HepG2 (cell line): Measurements from ENCODE around the gene ACSF3. TPM values are rescaled to one million over a fixed set of nuclear protein-coding genes. Genes with fewer than 3 reads are reported as not detected.

Source experiments
- AGO2 ChIP-seq: fragments of 200-400 bp; formaldehyde crosslinking; optimal IDR thresholded peaks from 2 replicates; pipeline ENCODE3; 2017; ENCODE audit warnings: mild to moderate bottlenecking, low read depth, low read length, moderate library complexity
- ATF7 ChIP-seq, 2 experiments: fragments of 450-650 bp in 1 of 2; sonication (generic) in 1 of 2; formaldehyde crosslinking in 1 of 2; IDR thresholded peaks; 2 replicates each; pipeline versions ENCODE4 v1.4.0 to v1.6.1; 2016 to 2020; ENCODE audit warnings: antibody characterized with exemption in 1 of 2, mild to moderate bottlenecking in 1 of 2, missing genetic modification reagents in 1 of 2
- ATRX ChIP-seq: sonication (generic); formaldehyde crosslinking; IDR thresholded peaks from 2 replicates; pipeline ENCODE4 v1.4.0; 2020; ENCODE audit warnings: missing genetic modification reagents, borderline replicate concordance
- CSRNP1 ChIP-seq: sonication (generic); formaldehyde crosslinking; IDR thresholded peaks from 2 replicates; pipeline ENCODE4 v1.8.1; 2023; ENCODE audit warnings: mild to moderate bottlenecking, missing genetic modification reagents
- PPARG ChIP-seq: conservative IDR thresholded peaks from 2 replicates; pipeline ENCODE4 v1.6.1; 2016; ENCODE audit warnings: missing biosample characterization, missing genetic modification reagents
- TCF12 ChIP-seq, 2 experiments: fragments of 450-650 bp in 1 of 2; sonication (generic) in 1 of 2; formaldehyde crosslinking in 1 of 2; IDR thresholded peaks; 2 replicates each; pipeline versions ENCODE4 v1.6.1 to v1.8.0; 2017 to 2022; ENCODE audit warnings: antibody characterized with exemption in 1 of 2, mild to moderate bottlenecking in 1 of 2, missing genetic modification reagents in 1 of 2, moderate library complexity in 1 of 2
- TFDP1 ChIP-seq: IDR thresholded peaks from 2 replicates; pipeline ENCODE4 v1.6.1; 2016; ENCODE audit warnings: missing compliant biosample characterization, missing genetic modification reagents, borderline replicate concordance
- ZNF891 ChIP-seq: sonication (generic); formaldehyde crosslinking; IDR thresholded peaks from 2 replicates; pipeline ENCODE4 v1.5.0; 2020; ENCODE audit warnings: mild to moderate bottlenecking, missing genetic modification reagents
- ZSCAN20 ChIP-seq: sonication (generic); formaldehyde crosslinking; IDR thresholded peaks from 2 replicates; pipeline ENCODE4 v1.4.0; 2020; ENCODE audit warnings: missing genetic modification reagents, mild to moderate bottlenecking, borderline replicate concordance
- polyA plus RNA-seq, 8 experiments: library from polyadenylated mRNA; depleted of rRNA in 3 of 8; stranded (reverse) in 7 of 8; unstranded in 1 of 8; fragments of >200 nt; fragmentation: Illumina TruSeq in 4 of 8; extraction: Trizol in 4 of 8; gene quantifications; 2 replicates each; pipeline versions ENCODE4 v1.2.1 to v1.2.3, GENCODE V29; 2011 to 2016; ENCODE audit warnings: low read depth in 4 of 8, missing spikeins in 1 of 8, mixed read lengths in 1 of 8; ENCODE audit not compliant: insufficient read depth in 1 of 8
- total RNA-seq, 5 experiments: library from RNA; depleted of rRNA; stranded (reverse); fragments of >200 nt; fragmentation: Illumina TruSeq; extraction: Trizol; gene quantifications; 2 replicates each; pipeline ENCODE4 v1.2.3, GENCODE V29; 2016; ENCODE audit warnings: low read depth in 1 of 5

Gene ACSF3
- total and polyA plus RNA-seq, 2 of the 13 experiments (the other 11 are each of a cell fraction or from before 2014, with no cell fraction given): 14.9 to 30.6 TPM

GRCh38 chr16:89171216-89172170 is 77.8 kb downstream of the ACSF3 start, which contains the start of gene CDH15 (continued):
- TF ChIP-seq CSRNP1 (0 out of 2 replicates have a peak, but pooled peaks have one; percentile 40), TCF12 (IDR thresholded peaks at IDR 0.05) (no peak), TCF12 (CRISPR knock-in tag; IDR thresholded peaks at IDR 0.05) (no peak), ATRX (CRISPR knock-in tag) (no peak), ATF7 (IDR thresholded peaks at IDR 0.05) (no peak), ATF7 (CRISPR knock-in tag; IDR thresholded peaks at IDR 0.05) (peak; percentile 50; the same call in 1 of the 2 replicates), AGO2 (no peak), TFDP1 (CRISPR knock-in tag) (no peak; the same call in 1 of the 2 replicates), ZNF891 (CRISPR knock-in tag) (no peak), PPARG (no peak), ZSCAN20 (CRISPR knock-in tag) (no peak)
